Caco-2 (cell line): ENCODE measurements around the gene PPP2R5A. TPM values are rescaled to one million over a fixed set of nuclear protein-coding genes. Genes with fewer than 3 reads are reported as not detected.
"Not testable (repeated sequence)": the region's sequence is repeated elsewhere in the genome, so short reads cannot be mapped to it uniquely, and the experiment has no call there.

ENCODE experiments used
- BruUV-seq: library from RNA; stranded (reverse); fragments of 400-500 nt; replicated peaks from 2 replicates; lab custom pipeline; 2021; lab: Mats Ljungman, UMichigan
- CTCF ChIA-PET: fragments of 300-600 bp; sonication (Branson Sonifier 250); formaldehyde crosslinking; loops from one replicate; lab custom pipeline; 2022; ENCODE audit warnings: antibody characterized with exemption; lab: Charles Lee
- POLR2A ChIA-PET: fragments of 300-600 bp; sonication (Branson Sonifier 250); formaldehyde crosslinking; loops from one replicate; lab custom pipeline; 2022; ENCODE audit warnings: antibody characterized with exemption; lab: Charles Lee
- DNase-seq, 2 experiments: peaks; one replicate each; pipeline versions ENCODE4 v3.0.0 to v3.0.0-alpha.2; 2020 to 2022
- H3K27me3 ChIP-seq: replicated peaks from 2 replicates; pipeline ENCODE4 v1.6.0; 2011; ENCODE audit warnings: low read length; ENCODE audit not compliant: control insufficient read depth, insufficient read depth
- H3K36me3 ChIP-seq: 2 replicates; pipeline ENCODE4 v1.5.1; 2011; ENCODE audit warnings: low read length; ENCODE audit not compliant: control insufficient read depth, insufficient read depth
- H3K4me1 ChIP-seq: fragments of 250-450 bp; sonication (Bioruptor Pico); 2 replicates; pipeline ENCODE4 v1.5.1; 2020; ENCODE audit warnings: mild to moderate bottlenecking
- H3K4me3 ChIP-seq: 2 replicates; pipeline ENCODE4 v1.5.1; 2011; ENCODE audit warnings: low read depth, mild to moderate bottlenecking, control low read depth, low read length
- H3K9me3 ChIP-seq: fragments of 250-450 bp; sonication (Bioruptor Pico); 2 replicates; pipeline ENCODE4 v1.5.1; 2020; ENCODE audit warnings: mild to moderate bottlenecking, moderate library complexity
- H3K27ac Mint-ChIP-seq: one replicate; pipeline ENCODE4 v1.8.0; 2022; ENCODE audit warnings: mixed read lengths; ENCODE audit not compliant: unreplicated experiment
- H3K27me3 Mint-ChIP-seq: one replicate; pipeline ENCODE4 v1.8.0; 2022; ENCODE audit warnings: mixed read lengths; ENCODE audit not compliant: insufficient read depth, unreplicated experiment
- H3K36me3 Mint-ChIP-seq: one replicate; pipeline ENCODE4 v1.8.0; 2022; ENCODE audit warnings: mild to moderate bottlenecking, mixed read lengths; ENCODE audit not compliant: insufficient read depth, unreplicated experiment
- H3K4me1 Mint-ChIP-seq: one replicate; pipeline ENCODE4 v1.8.0; 2022; ENCODE audit warnings: low read depth, mixed read lengths; ENCODE audit not compliant: unreplicated experiment
- H3K4me3 Mint-ChIP-seq: one replicate; pipeline ENCODE4 v1.8.0; 2022; ENCODE audit warnings: mild to moderate bottlenecking, moderate library complexity, mixed read lengths; ENCODE audit not compliant: unreplicated experiment
- H3K9me3 Mint-ChIP-seq: one replicate; pipeline ENCODE4 v1.8.0; 2022; ENCODE audit warnings: mixed read lengths; ENCODE audit not compliant: unreplicated experiment
- intact Hi-C: fragments of 100-400 bp; cut with micrococcal nuclease; formaldehyde crosslinking; loops from one replicate; pipeline ENCODE4 v1.10.0; 2022; ENCODE audit not compliant: unreplicated experiment
- total RNA-seq: library from RNA; stranded (reverse); gene quantifications from 2 replicates; pipeline ENCODE4 v1.2.3, GENCODE V29; 2022
- TF ChIP-seq, protein P1 (sequence below), 2 experiments: fragments of 200-600 bp in 1 of 2; IDR thresholded peaks; 1 replicate in 1 of 2; 2 replicates in 1 of 2; pipeline versions ENCODE4 v1.5.1 to v1.8.0; 2011 to 2022; ENCODE audit warnings: antibody characterized with exemption in 1 of 2, control low read depth in 1 of 2, inconsistent platforms in 1 of 2, low read depth in 1 of 2, low read length in 1 of 2, mild to moderate bottlenecking in 1 of 2, moderate library complexity in 1 of 2; ENCODE audit not compliant: insufficient read depth in 1 of 2, severe bottlenecking in 1 of 2, unreplicated experiment in 1 of 2

The PPP2R5A gene
- total RNA-seq, 1 experiment from 2014 or later: 49.4 TPM

DNA sequence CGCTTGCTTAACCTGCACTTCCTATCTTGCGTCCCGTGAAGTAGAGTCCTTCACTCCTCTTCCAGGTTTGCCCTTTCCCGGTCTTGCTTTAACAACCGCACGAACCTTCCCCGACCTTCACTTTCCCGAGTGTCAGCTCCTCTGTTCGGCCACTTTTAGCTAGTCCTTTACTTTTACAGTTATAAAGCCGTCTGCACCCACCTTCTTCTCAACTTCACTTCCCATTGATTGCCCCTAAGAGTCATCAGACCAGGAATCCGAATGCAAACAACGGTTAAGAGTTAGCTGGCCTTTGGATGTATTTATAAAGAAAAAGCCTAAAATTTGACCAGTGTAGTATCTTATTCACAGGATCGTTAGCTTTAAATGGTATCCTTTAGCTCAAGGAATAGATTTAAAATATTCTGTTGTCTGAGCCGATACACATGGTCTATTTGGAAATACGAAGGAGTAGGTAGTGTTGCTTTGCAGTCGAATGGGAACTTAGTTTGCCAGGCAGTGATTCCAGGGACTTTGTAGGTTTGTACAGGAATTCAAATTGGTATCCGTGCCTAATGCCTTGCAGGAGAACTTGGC is 1.4 kb downstream of the PPP2R5A start:
- H3K27me3 ChIP-seq: no peaks in the 10 kb centered on the region
- intact Hi-C loops: loop anchor here (5.0 kb wide), 2 partner anchors 169 to 171 kb away; no protein-coding TSS in a partner anchor
- POLR2A ChIA-PET: interaction anchor here (1.1 kb wide), 1 partner anchor 67 kb away, joined by 6 read pairs; no protein-coding TSS in a partner anchor
- CTCF ChIA-PET: interaction anchor here (0.5 to 1.2 kb wide), 3 partner anchors 67 to 176 kb away, joined by 3 read pairs; no protein-coding TSS in a partner anchor
- H3K36me3 ChIP-seq: no peaks in the 10 kb centered on the region
- H3K4me3 ChIP-seq: peak overlapping the region; percentile 57
- peaks cover 26% of the 10 kb centered on the region for H3K4me1 ChIP-seq
- no peaks in the 10 kb centered on the region for H3K9me3 ChIP-seq
- Mint-ChIP-seq H3K27ac (peak overlapping the region; percentile 89), H3K36me3 (peaks cover 30% of the 10 kb centered on the region), H3K27me3 (no peaks in the 10 kb centered on the region), H3K4me1 (peaks cover 25% of the 10 kb centered on the region), H3K9me3 (no peaks in the 10 kb centered on the region), H3K4me3 (peak overlapping the region; percentile 95)
- no TSS peak for BruUV-seq
- TF ChIP-seq, protein P1, sequence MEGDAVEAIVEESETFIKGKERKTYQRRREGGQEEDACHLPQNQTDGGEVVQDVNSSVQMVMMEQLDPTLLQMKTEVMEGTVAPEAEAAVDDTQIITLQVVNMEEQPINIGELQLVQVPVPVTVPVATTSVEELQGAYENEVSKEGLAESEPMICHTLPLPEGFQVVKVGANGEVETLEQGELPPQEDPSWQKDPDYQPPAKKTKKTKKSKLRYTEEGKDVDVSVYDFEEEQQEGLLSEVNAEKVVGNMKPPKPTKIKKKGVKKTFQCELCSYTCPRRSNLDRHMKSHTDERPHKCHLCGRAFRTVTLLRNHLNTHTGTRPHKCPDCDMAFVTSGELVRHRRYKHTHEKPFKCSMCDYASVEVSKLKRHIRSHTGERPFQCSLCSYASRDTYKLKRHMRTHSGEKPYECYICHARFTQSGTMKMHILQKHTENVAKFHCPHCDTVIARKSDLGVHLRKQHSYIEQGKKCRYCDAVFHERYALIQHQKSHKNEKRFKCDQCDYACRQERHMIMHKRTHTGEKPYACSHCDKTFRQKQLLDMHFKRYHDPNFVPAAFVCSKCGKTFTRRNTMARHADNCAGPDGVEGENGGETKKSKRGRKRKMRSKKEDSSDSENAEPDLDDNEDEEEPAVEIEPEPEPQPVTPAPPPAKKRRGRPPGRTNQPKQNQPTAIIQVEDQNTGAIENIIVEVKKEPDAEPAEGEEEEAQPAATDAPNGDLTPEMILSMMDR (IDR thresholded peaks at IDR 0.05; ENCODE audit: insufficient read depth in 1 of 2, low read depth in 1 of 2, low read length in 1 of 2, severe bottlenecking in 1 of 2, unreplicated experiment in 1 of 2): no peak
- no peak for DNase-seq

DNA sequence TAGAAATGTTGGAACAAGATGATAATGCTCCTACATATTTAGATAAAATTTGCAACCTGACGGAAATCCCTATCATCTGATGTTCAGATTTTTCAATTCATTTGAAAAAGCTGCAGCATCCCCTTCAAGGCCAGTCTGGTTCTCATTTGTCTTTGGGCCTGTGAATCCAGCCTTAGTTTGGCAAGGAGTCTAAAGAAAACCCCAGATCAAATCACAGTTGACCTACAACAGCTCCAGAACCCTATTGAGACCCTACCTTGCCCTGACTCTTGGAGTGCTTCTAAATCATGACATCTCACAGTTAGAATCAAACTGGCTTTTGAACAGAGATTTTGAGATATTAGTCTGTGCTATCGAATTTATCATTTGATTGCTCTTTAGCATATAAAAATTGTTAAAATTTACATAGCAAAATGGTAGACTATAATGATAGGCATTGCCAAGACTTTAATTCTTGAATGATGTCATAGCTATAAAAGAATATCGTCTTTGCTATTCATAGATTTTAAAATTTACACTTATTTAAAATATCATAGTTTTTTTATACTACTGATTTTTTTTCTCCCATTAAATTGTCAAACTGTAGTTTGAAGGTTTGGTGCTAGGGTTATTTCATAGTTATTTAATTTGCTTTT is 2.2 kb downstream of the PPP2R5A start:
- Mint-ChIP-seq H3K27me3 (no peaks in the 10 kb centered on the region), H3K9me3 (no peaks in the 10 kb centered on the region), H3K4me1 (peaks cover 27% of the 10 kb centered on the region), H3K27ac (peak overlapping the region; percentile 89), H3K36me3 (peaks cover 32% of the 10 kb centered on the region), H3K4me3 (peak overlapping the region; percentile 95)
- Histone ChIP-seq H3K27me3 (no peaks in the 10 kb centered on the region), H3K4me1 (peaks cover 25% of the 10 kb centered on the region; the same call in 1 of the 2 replicates), H3K36me3 (no peaks in the 10 kb centered on the region), H3K4me3 (peak overlapping the region; percentile 57), H3K9me3 (no peaks in the 10 kb centered on the region)
- BruUV-seq: no TSS peak
- ChIA-PET CTCF (interaction anchor here (0.6 to 1.2 kb wide), 3 partner anchors 68 to 177 kb away, joined by 3 read pairs; no protein-coding TSS in a partner anchor), POLR2A (no interaction called here)
- intact Hi-C loops: loop anchor here (5.0 kb wide), 2 partner anchors 170 kb away; no protein-coding TSS in a partner anchor
- TF ChIP-seq, protein P1 (IDR thresholded peaks at IDR 0.05; ENCODE audit: insufficient read depth in 1 of 2, low read depth in 1 of 2, low read length in 1 of 2, severe bottlenecking in 1 of 2, unreplicated experiment in 1 of 2): no peak
- DNase-seq: no peak

DNA sequence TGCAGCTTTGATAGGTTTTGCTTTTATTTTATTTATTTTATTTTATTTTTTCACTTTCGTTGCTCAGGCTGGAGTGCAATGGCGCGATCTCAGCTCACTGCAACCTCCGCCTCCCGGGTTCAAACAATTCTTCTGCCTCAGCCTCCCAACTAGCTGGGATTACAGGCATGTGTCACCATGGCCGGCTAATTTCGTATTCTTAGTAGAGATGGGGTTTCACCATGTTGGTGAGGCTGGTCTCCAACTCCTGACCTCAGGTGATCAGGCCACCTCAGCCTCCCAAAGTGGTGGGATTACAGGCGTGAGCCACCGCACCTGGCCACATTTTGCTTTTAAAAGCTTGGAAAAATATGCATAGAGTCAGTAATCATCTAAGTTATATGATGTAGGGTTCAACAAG is 2.8 kb downstream of the PPP2R5A start:
- H3K9me3 Mint-ChIP-seq, H3K36me3 ChIP-seq, CTCF ChIA-PET, POLR2A ChIA-PET, DNase-seq, H3K27me3 ChIP-seq, H3K9me3 ChIP-seq, H3K4me3 ChIP-seq, H3K27me3 Mint-ChIP-seq, BruUV-seq, H3K27ac Mint-ChIP-seq: not testable (repeated sequence)
- Mint-ChIP-seq H3K4me1 (peaks cover 24% of the 10 kb centered on the region), H3K36me3 (peaks cover 32% of the 10 kb centered on the region), H3K4me3 (peak overlapping the region; percentile 61)
- peaks cover 25% of the 10 kb centered on the region; the same call in 1 of the 2 replicates for H3K4me1 ChIP-seq
- intact Hi-C loops: loop anchor here (5.0 kb wide), 2 partner anchors 169 to 171 kb away; no protein-coding TSS in a partner anchor
